Neural progenitor cell (in vitro differentiated cells): ENCODE data around the gene GTF2F2.

Experiments
- CTCF ChIP-seq: fragments of 200-600 bp; sonication (generic); IDR thresholded peaks from 2 replicates; pipeline ENCODE4 v1.5.1; 2017; ENCODE audit warnings: antibody characterized with exemption, mild to moderate bottlenecking
- EZH2 ChIP-seq: fragments of 200-600 bp; sonication (generic); IDR thresholded peaks from 2 replicates; pipeline ENCODE4 v1.6.1; 2017; ENCODE audit warnings: antibody characterized with exemption, mild to moderate bottlenecking, moderate library complexity
- EZH2phosphoT487 ChIP-seq: fragments of 200-600 bp; sonication (generic); IDR thresholded peaks from 2 replicates; pipeline ENCODE4 v1.6.1; 2017; ENCODE audit warnings: antibody characterized with exemption

DNA sequence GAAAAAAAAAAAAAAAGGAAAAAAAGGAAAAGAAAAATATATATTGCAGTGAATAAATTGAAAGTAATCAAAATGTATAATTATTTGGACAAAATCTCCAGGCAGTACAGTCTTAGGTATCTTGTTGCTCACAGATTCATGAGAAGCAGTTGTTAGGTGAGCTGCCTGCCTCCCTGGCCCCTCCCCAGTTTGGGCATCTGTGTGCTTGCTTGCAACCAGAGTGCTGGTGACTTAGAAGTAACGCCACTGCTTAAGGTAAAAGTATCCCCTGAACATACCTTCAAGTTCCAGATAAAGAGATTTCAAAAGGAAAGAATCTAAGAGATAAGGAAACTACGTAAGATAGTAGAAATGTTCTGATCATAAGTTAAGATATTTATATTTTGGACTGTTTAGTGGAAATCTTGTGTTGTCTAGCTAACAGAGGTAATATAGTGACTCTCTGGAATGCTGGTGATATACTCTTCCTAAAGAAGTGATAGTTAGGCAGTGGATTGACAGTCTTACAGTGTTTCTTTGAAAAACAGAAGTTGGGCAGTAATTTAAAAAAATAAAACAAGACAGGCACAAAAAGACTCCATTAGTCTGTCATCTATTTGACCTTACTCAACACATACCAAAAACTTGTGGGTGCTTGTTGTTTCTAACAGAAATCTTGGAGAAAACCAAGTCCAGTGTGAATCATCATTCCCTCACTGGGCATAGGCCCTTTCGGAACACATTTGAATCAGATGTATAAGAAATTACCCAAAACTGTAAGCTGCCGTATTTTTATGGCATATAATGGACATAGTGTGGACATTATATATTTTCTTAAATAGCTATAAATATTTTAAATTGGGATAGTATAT lies 118.9 kb downstream of the GTF2F2 start:
- TF ChIP-seq CTCF (no peak), EZH2 (no peak), EZH2phosphoT487 (no peak)
